Aorta (tissue), 5 donors: Measurements from ENCODE around the gene SUSD6. TPM values are rescaled to one million over a fixed set of nuclear protein-coding genes. Genes with fewer than 3 reads are reported as not detected.
"Not testable (repeated sequence)": the region's sequence is repeated elsewhere in the genome, so short reads cannot be mapped to it uniquely, and the experiment has no call there.

Experiments
- ATAC-seq: fragments of 200-7000 bp; cut with Tn5 transposase; one replicate; pipeline ENCODE4 v1.9.1; 2022; ENCODE audit warnings: moderate library complexity; ENCODE audit not compliant: low FRiP score
- DNase-seq, 2 donors: peaks; one replicate each; pipeline ENCODE4 v3.0.0-alpha.2; 2020
- H3K27ac ChIP-seq, 2 donors: one replicate each; pipeline ENCODE4 v1.5.1; 2013; ENCODE audit warnings: low read length in 2 of 2, mild to moderate bottlenecking in 2 of 2, moderate library complexity in 2 of 2, control low read depth in 1 of 2, inconsistent platforms in 1 of 2, low read depth in 1 of 2
- H3K27me3 ChIP-seq, 2 donors: one replicate each; pipeline ENCODE4 v1.6.1; 2013; ENCODE audit warnings: control low read depth in 1 of 2, low read length in 1 of 2, mild to moderate bottlenecking in 1 of 2, moderate library complexity in 1 of 2; ENCODE audit not compliant: insufficient read depth in 2 of 2, control insufficient read depth in 1 of 2
- H3K36me3 ChIP-seq, 2 donors: one replicate each; pipeline ENCODE4 v1.6.1; 2013; ENCODE audit warnings: control low read depth in 1 of 2, low read length in 1 of 2, mild to moderate bottlenecking in 1 of 2; ENCODE audit not compliant: insufficient read depth in 2 of 2, control insufficient read depth in 1 of 2
- H3K4me1 ChIP-seq, 2 donors: one replicate each; pipeline ENCODE4 v1.6.1; 2013; ENCODE audit warnings: low read length in 2 of 2, control low read depth in 1 of 2, mild to moderate bottlenecking in 1 of 2, moderate library complexity in 1 of 2; ENCODE audit not compliant: insufficient read depth in 2 of 2, control insufficient read depth in 1 of 2
- H3K4me3 ChIP-seq, 2 donors: one replicate each; pipeline ENCODE4 v1.5.1; 2013; ENCODE audit warnings: low read length in 2 of 2, control low read depth in 1 of 2, mild to moderate bottlenecking in 1 of 2
- H3K9me3 ChIP-seq: one replicate; pipeline ENCODE4 v1.6.1; 2013; ENCODE audit warnings: mild to moderate bottlenecking, low read length; ENCODE audit not compliant: control insufficient read depth
- WGBS, 2 donors: extraction: QIAGEN DNeasy Blood & Tissue Kit; methylation state at CpG; one replicate each; pipeline ENCODE4 v1.1.7; 2013; 5-methylcytosine and 5-hydroxymethylcytosine counted together
- intact Hi-C, 2 donors: fragments of 100-400 bp; cut with DNase I; formaldehyde crosslinking; loops; one replicate each; pipeline versions ENCODE4 v1.14.2 to v1.15.0; 2022
- polyA plus RNA-seq, 2 donors: library from polyadenylated mRNA; stranded (reverse); fragments of 200-250 nt; gene quantifications; one replicate each; pipeline ENCODE4 v1.2.3, GENCODE V29; 2013
- total RNA-seq, 2 donors: library from RNA; stranded (reverse); fragmentation: NEBNext Ultra II Directional; extraction: Animal tissue kit (Norgen Biotek cat#: 25700); gene quantifications; one replicate each; pipeline ENCODE4 v1.2.1, GENCODE V29; 2021
- donor health status: healthy with polysubstance abuse.
- donor health status: Bipolar disorder and iron deficiency.
- donor health status: DM: no; HTN: no; CAD: no.
- donor health status: DM: no; HTN: no; CAD: no.
- donor health status: DM: yes; HTN: yes; CAD: no.

Gene SUSD6
- total and polyA plus RNA-seq, 4 donors = 7.4 to 59.9 (median 33.7) TPM

GRCh38 chr14:69699243-69699642, 87.8 kb downstream of the SUSD6 start:
- H3K9me3 ChIP-seq, H3K36me3 ChIP-seq, H3K4me3 ChIP-seq, H3K27ac ChIP-seq, intact Hi-C loops, H3K27me3 ChIP-seq, H3K4me1 ChIP-seq, DNase-seq, ATAC-seq: not testable (repeated sequence)
- WGBS, 2 donors = 94 to 96% methylated on average over 6 of the region's 6 CpGs

DNA sequence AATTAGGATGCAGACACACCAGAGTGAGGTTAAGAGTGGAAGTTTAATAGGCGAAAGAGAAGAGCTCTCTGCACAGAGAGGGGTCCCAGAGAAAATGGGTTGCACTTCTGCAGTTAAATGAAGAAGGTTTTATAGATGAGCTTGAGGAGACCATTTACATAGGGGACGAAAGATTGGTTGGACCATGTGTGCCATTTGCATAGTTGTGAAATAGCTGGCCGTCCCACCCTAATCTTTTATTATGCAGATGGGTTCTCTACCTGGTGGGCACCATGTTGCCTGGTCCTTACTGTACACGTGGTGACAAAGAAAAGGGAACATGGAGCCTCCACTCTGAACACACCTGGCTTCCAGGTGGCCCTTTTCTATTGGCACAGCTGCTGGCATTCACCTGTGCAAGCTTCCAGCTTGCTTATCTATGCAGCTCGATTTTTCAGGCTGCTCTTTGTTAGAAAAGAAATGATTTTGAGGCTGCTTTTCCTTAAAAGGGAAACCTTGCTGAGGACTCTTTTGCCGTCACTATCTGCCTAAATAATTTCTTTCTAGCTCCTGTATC, 88.4 kb downstream of the SUSD6 start:
- Histone ChIP-seq H3K27ac (no peak overlapping the region), H3K36me3 (peaks cover 0 to 4% of the 10 kb centered on the region in 2 donors), H3K4me3 (no peak overlapping the region), H3K4me1 (no peaks in the 10 kb centered on the region), H3K9me3 (no peaks in the 10 kb centered on the region), H3K27me3 (no peaks in the 10 kb centered on the region)
- DNase-seq (no peak), ATAC-seq (no peak)
- intact Hi-C loops = no loop called here
- 83 to 87% methylated on average over 6 of the region's 6 CpGs for WGBS, 2 donors

DNA sequence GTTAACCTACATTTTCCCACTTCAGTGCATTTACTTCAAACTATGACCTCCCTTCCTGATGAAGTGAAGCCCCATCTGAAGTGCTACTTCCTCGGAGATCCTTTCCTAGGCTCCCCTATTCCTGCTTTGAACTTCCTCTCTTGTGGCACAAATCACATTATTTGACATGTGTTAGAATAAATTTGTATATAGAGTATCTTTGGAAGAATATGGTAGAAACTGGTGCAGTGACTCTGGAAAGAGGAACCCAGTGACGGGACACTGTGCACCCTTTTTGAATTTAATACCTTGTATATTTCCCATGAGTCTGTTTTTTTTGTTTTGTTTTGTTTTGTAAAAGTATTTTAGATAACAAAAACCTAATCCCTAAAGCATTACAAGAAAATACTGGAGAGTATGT, 89.2 kb downstream of the SUSD6 start:
- intact Hi-C loops = no loop called here
- no peak overlapping the region for H3K27ac ChIP-seq
- DNase-seq (no peak), ATAC-seq (no peak)
- WGBS, 2 donors = 94 to 97% methylated on average over 2 of the region's 2 CpGs
- peaks cover 0 to 1% of the 10 kb centered on the region in 2 donors for H3K4me1 ChIP-seq
- no peaks in the 10 kb centered on the region for H3K9me3 ChIP-seq
- no peaks in the 10 kb centered on the region for H3K27me3 ChIP-seq
- H3K36me3 ChIP-seq = peaks cover 0 to 4% of the 10 kb centered on the region in 2 donors
- H3K4me3 ChIP-seq = no peak overlapping the region

DNA sequence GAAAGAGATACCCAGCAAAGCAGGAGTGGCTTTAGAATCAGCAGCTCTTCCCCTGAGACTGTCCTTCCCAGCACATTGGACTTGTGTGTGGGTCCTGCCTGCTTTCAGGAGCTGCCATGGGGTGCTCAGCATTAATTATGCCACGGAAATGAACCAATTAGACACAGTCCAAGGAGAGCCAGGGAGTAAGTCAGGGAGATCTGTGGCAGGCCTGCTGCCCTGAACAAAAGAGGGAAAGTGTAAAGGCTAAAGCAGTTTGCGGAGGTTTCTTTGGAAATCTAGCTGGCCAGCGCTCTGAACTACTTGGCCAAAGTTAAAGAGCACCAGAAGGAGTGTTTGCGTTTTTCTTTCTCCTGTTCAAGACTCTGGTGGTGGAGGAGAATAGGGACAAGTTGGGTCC, 89.9 kb downstream of the SUSD6 start:
- H3K4me1 ChIP-seq = peaks cover 0 to 3% of the 10 kb centered on the region in 2 donors
- peaks cover 0 to 4% of the 10 kb centered on the region in 2 donors for H3K36me3 ChIP-seq
- DNase-seq (no peak), ATAC-seq (no peak)
- intact Hi-C loops = no loop called here
- H3K27me3 ChIP-seq = no peaks in the 10 kb centered on the region
- no peaks in the 10 kb centered on the region for H3K9me3 ChIP-seq
- no peak overlapping the region for H3K27ac ChIP-seq
- H3K4me3 ChIP-seq = no peak overlapping the region
- 79 to 80% methylated on average over 4 of the region's 4 CpGs for WGBS, 2 donors

GRCh38 chr14:69701857-69702256, 90.5 kb downstream of the SUSD6 start:
- no peaks in the 10 kb centered on the region for H3K27me3 ChIP-seq
- no peaks in the 10 kb centered on the region for H3K9me3 ChIP-seq
- H3K36me3 ChIP-seq = peaks cover 0 to 4% of the 10 kb centered on the region in 2 donors
- intact Hi-C loops = no loop called here
- H3K4me1 ChIP-seq = peaks cover 0 to 3% of the 10 kb centered on the region in 2 donors
- WGBS, 2 donors = 79 to 84% methylated on average over 3 of the region's 3 CpGs
- no peak overlapping the region for H3K27ac ChIP-seq
- ATAC-seq (no peak), DNase-seq (no peak)
- no peak overlapping the region for H3K4me3 ChIP-seq

DNA sequence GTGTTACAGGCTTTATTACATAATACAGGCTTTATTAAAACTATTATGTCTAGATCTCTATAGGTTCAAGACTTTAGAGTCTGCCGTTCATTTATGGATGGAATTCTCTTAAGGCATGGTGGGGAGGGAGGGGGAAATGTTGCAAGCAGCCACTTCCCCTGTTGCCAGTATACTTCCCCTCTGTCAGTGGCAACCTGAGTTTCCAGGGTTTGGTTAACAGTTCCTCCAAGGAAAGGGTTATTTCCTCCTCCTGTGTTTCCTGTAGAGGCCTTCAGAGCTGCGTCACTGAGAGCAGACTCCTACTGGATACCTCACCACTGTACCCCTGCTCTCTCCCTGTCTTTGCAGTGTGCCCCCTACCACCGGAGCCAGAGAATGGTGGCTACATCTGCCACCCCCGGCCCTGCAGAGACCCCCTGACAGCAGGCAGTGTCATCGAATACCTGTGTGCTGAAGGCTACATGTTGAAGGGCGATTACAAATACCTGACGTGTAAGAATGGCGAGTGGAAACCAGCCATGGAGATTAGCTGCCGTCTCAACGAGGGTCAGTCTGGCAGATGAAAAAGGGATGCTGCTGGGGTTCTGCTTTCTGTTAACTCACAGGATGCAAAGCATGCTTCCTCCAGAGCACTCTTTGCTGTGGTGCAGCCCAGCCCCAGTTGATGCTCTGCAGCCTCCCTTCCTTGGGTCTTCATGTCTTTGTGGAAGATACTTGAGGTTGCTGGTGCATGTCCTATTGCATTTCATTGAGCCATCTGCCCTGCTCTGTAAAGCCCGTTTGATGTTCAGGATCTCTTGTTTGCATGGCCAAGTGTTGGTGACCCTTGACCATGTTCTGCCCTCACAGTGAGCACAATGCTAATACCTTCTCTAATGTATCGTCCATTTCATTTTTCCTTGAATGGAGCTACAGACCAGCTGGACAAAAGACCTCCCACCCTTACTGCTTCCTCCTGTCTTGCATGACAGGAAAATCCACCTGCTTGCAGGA, 91.9 kb downstream of the SUSD6 start:
- peaks cover 0 to 4% of the 10 kb centered on the region in 2 donors for H3K36me3 ChIP-seq

GRCh38 chr14:69704319-69704718, 92.9 kb downstream of the SUSD6 start:
- Histone ChIP-seq H3K4me1 (peaks cover 0 to 3% of the 10 kb centered on the region in 2 donors), H3K36me3 (peaks cover 0 to 5% of the 10 kb centered on the region in 2 donors), H3K9me3 (no peaks in the 10 kb centered on the region), H3K4me3 (no peak overlapping the region), H3K27ac (no peak overlapping the region), H3K27me3 (no peaks in the 10 kb centered on the region)
- ATAC-seq = no peak
- intact Hi-C loops = no loop called here
- 89 to 93% methylated on average over 5 of the region's 5 CpGs for WGBS, 2 donors
- no peak for DNase-seq

More for the DNA sequence above, 91.9 kb downstream of the SUSD6 start:
- ATAC-seq (peak; percentile 33), DNase-seq (no peak)
- Histone ChIP-seq H3K4me1 (peaks cover 0 to 3% of the 10 kb centered on the region in 2 donors), H3K9me3 (no peaks in the 10 kb centered on the region), H3K27ac (no peak overlapping the region), H3K4me3 (no peak overlapping the region), H3K27me3 (no peaks in the 10 kb centered on the region)
- intact Hi-C loops = no loop called here
- 86 to 87% methylated on average over 12 of the region's 12 CpGs for WGBS, 2 donors

GRCh38 chr14:69705706-69706105, 94.3 kb downstream of the SUSD6 start:
- Histone ChIP-seq H3K4me3 (no peak overlapping the region), H3K9me3 (no peaks in the 10 kb centered on the region), H3K4me1 (peaks cover 0 to 3% of the 10 kb centered on the region in 2 donors), H3K27ac (peak overlapping the region in 1 of 2 donors; percentile 62), H3K36me3 (peaks cover 0 to 8% of the 10 kb centered on the region in 2 donors), H3K27me3 (no peaks in the 10 kb centered on the region)
- DNase-seq (no peak), ATAC-seq (peak; percentile 19)
- intact Hi-C loops = no loop called here
- WGBS, 2 donors = 2 to 3% methylated on average over 2 of the region's 2 CpGs
